Lower lobe of right lung (tissue), 2 donors: Measurements from ENCODE around the gene KDM4B. TPM values are rescaled to one million over a fixed set of nuclear protein-coding genes. Genes with fewer than 3 reads are reported as not detected.
A peak's percentile ranks its signal among the peaks of the same experiment; 100 is the strongest.

ENCODE experiments used
- ATAC-seq, 2 donors: fragments of 200-7000 bp; cut with Tn5 transposase; one replicate each; pipeline ENCODE4 v1.9.1; 2020 to 2022; ENCODE audit warnings: mild to moderate bottlenecking in 2 of 2, moderate library complexity in 2 of 2
- DNase-seq: peaks from one replicate; pipeline ENCODE4 v3.0.0-alpha.2; 2020
- H3K27ac ChIP-seq: fragments of 200-600 bp; one replicate; pipeline ENCODE4 v1.8.0; 2022
- H3K27me3 ChIP-seq: fragments of 200-600 bp; one replicate; pipeline ENCODE4 v1.8.0; 2022; ENCODE audit warnings: low read depth
- H3K36me3 ChIP-seq: fragments of 200-600 bp; one replicate; pipeline ENCODE4 v1.8.0; 2022; ENCODE audit warnings: mild to moderate bottlenecking
- H3K4me1 ChIP-seq: fragments of 200-600 bp; one replicate; pipeline ENCODE4 v1.8.0; 2022
- H3K4me3 ChIP-seq: fragments of 200-600 bp; one replicate; pipeline ENCODE4 v1.8.0; 2022; ENCODE audit warnings: mild to moderate bottlenecking
- H3K9me3 ChIP-seq: fragments of 200-600 bp; one replicate; pipeline ENCODE4 v1.8.0; 2022
- CTCF ChIP-seq: fragments of 200-600 bp; IDR thresholded peaks from one replicate; pipeline ENCODE4 v1.8.0; 2022; ENCODE audit warnings: antibody characterized with exemption, mild to moderate bottlenecking
- intact Hi-C: fragments of 100-400 bp; cut with DNase I; formaldehyde crosslinking; loops from one replicate; pipeline ENCODE4 v1.11.0; 2022
- total RNA-seq: library from RNA; stranded (reverse); fragmentation: NEBNext Ultra II Directional; extraction: Animal tissue kit (Norgen Biotek cat#: 25700); gene quantifications from one replicate; pipeline ENCODE4 v1.2.1, GENCODE V29; 2021
- donor health status: DM: no; HTN: yes; CAD: no; lungs with severe emphysema.

KDM4B gene
- total RNA-seq, 1 donor from 2014 or later, result 40.3 TPM

GRCh38 chr19:5035105-5035761, 66.3 kb downstream of the KDM4B start:
- TF ChIP-seq CTCF, result no peak
- no peaks in the 10 kb centered on the region for H3K9me3 ChIP-seq
- H3K4me3 ChIP-seq, result no peak overlapping the region
- peaks cover 15% of the 10 kb centered on the region for H3K4me1 ChIP-seq
- intact Hi-C loops, result no loop called here
- ATAC-seq, result no peak
- no peaks in the 10 kb centered on the region for H3K27me3 ChIP-seq
- no peak for DNase-seq
- peaks cover 49% of the 10 kb centered on the region for H3K36me3 ChIP-seq
- H3K27ac ChIP-seq, result no peak overlapping the region

DNA sequence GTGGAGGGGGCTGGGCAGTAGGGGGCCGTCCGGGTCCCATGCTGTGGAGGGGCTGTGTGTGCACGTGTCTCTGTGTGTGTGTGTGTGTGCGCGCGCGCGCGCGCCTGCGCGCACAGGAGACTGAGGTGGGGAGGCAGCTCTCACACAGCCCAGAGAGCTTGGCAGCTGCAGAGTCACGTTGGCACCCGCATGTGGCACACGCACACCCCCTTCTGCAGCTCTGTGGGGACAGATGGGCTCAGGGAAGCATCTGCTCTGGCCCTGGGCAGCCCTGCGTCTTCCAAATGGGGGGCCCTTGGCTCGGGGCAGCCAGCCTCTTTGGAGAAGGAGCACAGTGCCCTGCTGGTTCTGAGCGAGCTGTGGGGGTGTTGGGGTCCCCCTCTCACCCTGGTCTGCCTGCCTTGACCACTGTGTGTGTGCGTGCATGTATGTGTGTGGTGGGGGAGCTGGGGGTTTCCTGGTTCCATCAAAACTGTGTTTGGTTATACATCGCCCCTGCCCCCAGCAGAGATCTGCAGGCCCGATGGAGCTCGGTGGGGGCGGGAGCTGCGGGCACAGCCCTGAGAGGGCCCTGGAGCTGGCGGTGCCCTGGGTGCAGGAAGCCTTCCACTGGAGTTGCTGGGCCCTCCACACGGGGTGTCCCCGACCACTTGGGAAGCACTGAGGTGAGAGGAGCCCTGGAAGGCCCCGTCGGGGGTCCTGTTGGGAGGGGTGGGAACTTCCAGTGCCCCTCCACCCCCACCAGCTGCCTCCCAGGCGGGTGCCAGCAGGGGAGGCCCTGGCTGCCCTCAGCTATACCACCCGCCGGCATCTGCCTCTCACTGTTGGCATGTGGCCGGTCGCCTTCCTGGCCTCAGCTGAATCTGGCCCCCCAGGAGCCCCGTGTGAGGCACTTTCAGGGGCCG, 67.1 kb downstream of the KDM4B start:
- Histone ChIP-seq H3K9me3 (no peaks in the 10 kb centered on the region), H3K36me3 (peaks cover 57% of the 10 kb centered on the region), H3K27ac (no peak overlapping the region), H3K4me3 (no peak overlapping the region), H3K27me3 (no peaks in the 10 kb centered on the region), H3K4me1 (peaks cover 15% of the 10 kb centered on the region)
- no peak for TF ChIP-seq CTCF
- DNase-seq (no peak), ATAC-seq (no peak)
- intact Hi-C loops, result no loop called here

DNA sequence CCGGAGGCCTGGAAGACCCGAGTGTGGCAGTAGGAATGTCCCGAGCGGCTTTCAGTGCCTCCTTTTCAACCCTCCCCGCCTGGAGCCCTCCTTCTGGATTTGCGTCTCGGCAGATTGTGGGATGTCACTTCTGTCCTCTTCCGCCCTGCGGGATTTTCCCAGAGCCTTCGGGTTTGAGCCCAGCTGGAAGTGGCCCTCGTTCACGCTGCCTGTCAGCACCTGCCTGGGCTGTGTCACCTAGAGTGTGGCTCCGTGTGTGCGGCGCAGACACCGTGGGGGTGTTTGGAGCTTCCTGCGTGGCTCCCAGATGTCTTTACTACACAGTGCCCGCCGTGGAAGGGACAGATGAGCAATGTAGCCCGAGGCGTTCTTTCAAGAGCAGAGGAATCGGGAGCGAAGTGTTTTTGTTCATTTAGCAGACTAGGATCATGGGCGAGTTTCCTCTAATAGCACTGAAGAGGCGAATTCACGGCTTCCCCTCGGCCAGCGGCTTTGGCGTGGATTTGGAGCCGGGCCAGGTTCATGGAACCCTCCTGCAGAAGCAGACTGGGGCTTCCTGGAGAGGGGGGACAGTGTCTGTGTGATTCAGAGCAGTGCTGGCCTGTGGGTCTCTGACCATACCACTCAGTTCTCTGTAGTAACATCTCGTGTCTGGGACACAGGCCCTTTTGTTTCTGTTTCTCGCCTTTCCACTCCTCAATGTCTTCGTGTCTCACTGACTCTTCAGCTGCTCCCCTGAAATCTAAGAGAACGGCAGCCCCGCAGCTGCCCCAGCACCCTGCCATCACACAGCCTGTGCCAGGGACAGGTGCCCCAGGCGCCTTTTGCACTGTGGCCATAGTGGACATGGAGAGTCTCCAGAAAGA, 68.0 kb downstream of the KDM4B start:
- Histone ChIP-seq H3K4me3 (no peak overlapping the region), H3K27ac (no peak overlapping the region), H3K36me3 (peaks cover 66% of the 10 kb centered on the region), H3K27me3 (no peaks in the 10 kb centered on the region), H3K9me3 (no peaks in the 10 kb centered on the region), H3K4me1 (peaks cover 8% of the 10 kb centered on the region)
- DNase-seq, result no peak
- intact Hi-C loops, result no loop called here
- ATAC-seq, result no peak
- no peak for TF ChIP-seq CTCF

- intact Hi-C loops, result no loop called here
- H3K9me3 ChIP-seq, result no peaks in the 10 kb centered on the region
- H3K4me1 ChIP-seq, result peaks cover 8% of the 10 kb centered on the region
- no peak for TF ChIP-seq CTCF
- H3K27me3 ChIP-seq, result no peaks in the 10 kb centered on the region
- peaks cover 69% of the 10 kb centered on the region for H3K36me3 ChIP-seq
- no peak overlapping the region for H3K4me3 ChIP-seq
- DNase-seq, result no peak
- H3K27ac ChIP-seq, result no peak overlapping the region
- peak in 1 of 2 donors; percentile 16 for ATAC-seq
Observed at GRCh38 chr19:5037936-5038335, 69.0 kb downstream of the KDM4B start.

GRCh38 chr19:5038631-5039271, 69.8 kb downstream of the KDM4B start:
- Histone ChIP-seq H3K36me3 (peaks cover 61% of the 10 kb centered on the region), H3K4me1 (peaks cover 8% of the 10 kb centered on the region), H3K9me3 (no peaks in the 10 kb centered on the region), H3K27ac (no peak overlapping the region), H3K27me3 (no peaks in the 10 kb centered on the region), H3K4me3 (no peak overlapping the region)
- peak; percentile 28 to 40 for ATAC-seq
- peak; percentile 41 for TF ChIP-seq CTCF
- no peak for DNase-seq
- intact Hi-C loops, result no loop called here
